ENCODE results near the gene AKT1S1. TPM values are rescaled to one million over a fixed set of nuclear protein-coding genes. Genes with fewer than 3 reads are reported as not detected.

The AKT1S1 gene
- polyA plus RNA-seq, 3 donors: 36.1 to 46.8 (median 42.8) TPM

Other genes with a start within 250 kb of the AKT1S1 start
- 10 to 100 TPM; 25.8 to 31.9 (median 31.6) TPM for gene RRAS, start 237.2 kb downstream of the AKT1S1 start, polyA plus RNA-seq (ENCODE audit: insufficient read length in 3 of 3)
- gene SCAF1, start 235.1 kb downstream of the AKT1S1 start, polyA plus RNA-seq (ENCODE audit: insufficient read length in 3 of 3): 10 to 100 TPM; 36.6 to 45.7 (median 45.0) TPM
- 10 to 100 TPM; 55.6 to 74.3 (median 68.3) TPM for gene IRF3, start 211.5 kb downstream of the AKT1S1 start, polyA plus RNA-seq (ENCODE audit: insufficient read length in 3 of 3)
- 10 to 100 TPM; 30.7 to 39.6 (median 31.5) TPM for gene BCL2L12, start 211.4 kb downstream of the AKT1S1 start, polyA plus RNA-seq (ENCODE audit: insufficient read length in 3 of 3)
- gene PRMT1, start 200.1 kb downstream of the AKT1S1 start, polyA plus RNA-seq (ENCODE audit: insufficient read length in 3 of 3): 100 to 1,000 TPM; 239 to 257 (median 241) TPM
- gene ADM5, start 187.8 kb downstream of the AKT1S1 start, polyA plus RNA-seq (ENCODE audit: insufficient read length in 3 of 3): 1 to 10 TPM; 1.3 to 2.3 (median 2.1) TPM
- 10 to 100 TPM; 11.2 to 13.6 (median 11.6) TPM for gene CPT1C, start 186.2 kb downstream of the AKT1S1 start, polyA plus RNA-seq (ENCODE audit: insufficient read length in 3 of 3)
- gene TSKS, start 114.0 kb downstream of the AKT1S1 start, polyA plus RNA-seq (ENCODE audit: insufficient read length in 3 of 3): under 1 TPM in 2 of 3 donors, not detected in 1; 0.06 to 0.16 TPM
- gene AP2A1, start 110.4 kb downstream of the AKT1S1 start, polyA plus RNA-seq (ENCODE audit: insufficient read length in 3 of 3): 10 to 100 TPM; 58.7 to 71.5 (median 68.4) TPM
- 10 to 100 TPM; 35.3 to 45.3 (median 42.9) TPM for gene FUZ, start 64.1 kb downstream of the AKT1S1 start, polyA plus RNA-seq (ENCODE audit: insufficient read length in 3 of 3)
- gene MED25, start 59.1 kb downstream of the AKT1S1 start, polyA plus RNA-seq (ENCODE audit: insufficient read length in 3 of 3): 10 to 100 TPM; 70.0 to 77.3 (median 75.0) TPM
- gene PTOV1, start 26.2 kb downstream of the AKT1S1 start, polyA plus RNA-seq (ENCODE audit: insufficient read length in 3 of 3): 100 to 1,000 TPM; 351 to 386 (median 360) TPM
- 10 to 100 TPM; 57.0 to 83.3 (median 81.4) TPM for gene PNKP, start 9.8 kb downstream of the AKT1S1 start, polyA plus RNA-seq (ENCODE audit: insufficient read length in 3 of 3)
- gene TBC1D17, start 347 bp upstream of the AKT1S1 start, polyA plus RNA-seq (ENCODE audit: insufficient read length in 3 of 3): 10 to 100 TPM; 48.3 to 64.2 (median 61.1) TPM
- 1 to 10 TPM; 2.7 to 3.6 (median 3.1) TPM for gene IL4I1, start 19.5 kb upstream of the AKT1S1 start, polyA plus RNA-seq (ENCODE audit: insufficient read length in 3 of 3)
- 10 to 100 TPM; 26.0 to 28.5 (median 28.2) TPM for gene ATF5, start 51.9 kb upstream of the AKT1S1 start, polyA plus RNA-seq (ENCODE audit: insufficient read length in 3 of 3)
- gene NUP62, start 52.1 kb upstream of the AKT1S1 start, polyA plus RNA-seq (ENCODE audit: insufficient read length in 3 of 3): 10 to 100 TPM; 65.8 to 80.2 (median 70.8) TPM
- 1 to 10 TPM; 3.2 to 5.5 (median 4.5) TPM for gene SIGLEC11, start 83.8 kb upstream of the AKT1S1 start, polyA plus RNA-seq (ENCODE audit: insufficient read length in 3 of 3)
- gene VRK3, start 148.0 kb upstream of the AKT1S1 start, polyA plus RNA-seq (ENCODE audit: insufficient read length in 3 of 3): 10 to 100 TPM; 49.7 to 55.3 (median 53.1) TPM
- 10 to 100 TPM; 15.4 to 19.1 (median 18.7) TPM for gene ZNF473, start 148.7 kb upstream of the AKT1S1 start, polyA plus RNA-seq (ENCODE audit: insufficient read length in 3 of 3)